HepG2 (cell line): Measurements from ENCODE around the gene TDRD6. TPM values are rescaled to one million over a fixed set of nuclear protein-coding genes. Genes with fewer than 3 reads are reported as not detected.

Source experiments
- ATAC-seq: fragments of 200-7000 bp; cut with Tn5 transposase; 3 replicates; pipeline ENCODE4 v1.9.1; 2020; ENCODE audit warnings: mild to moderate bottlenecking, moderate library complexity
- BruUV-seq: library from RNA; stranded (reverse); fragments of 400-500 nt; replicated peaks from 2 replicates; lab custom pipeline; 2021; lab: Mats Ljungman, UMichigan
- CTCF ChIA-PET: fragments of 300-600 bp; formaldehyde crosslinking; extraction: SDS; loops from one replicate; lab custom pipeline; 2021; ENCODE audit warnings: low total read pairs, inconsistent platforms, low intra/inter-chr PET ratio; lab: Yijun Ruan, JAX
- POLR2A ChIA-PET: fragments of 350-600 bp; sonication (Branson Sonifier 250); formaldehyde crosslinking; loops from one replicate; lab custom pipeline; 2020; ENCODE audit warnings: antibody characterized with exemption, inconsistent platforms; lab: Yijun Ruan, JAX
- DNase-seq: peaks from one replicate; pipeline ENCODE4 v3.0.0-alpha.2; 2015; ENCODE audit warnings: low spot score
- FAIRE-seq: peaks from 3 replicates; lab custom pipeline; 2011; peaks lifted over from hg19 to GRCh38; lab: Jason Lieb, UNC
- H2AFZ ChIP-seq: one replicate; pipeline ENCODE4 v1.6.1; 2011; ENCODE audit warnings: low read length, inconsistent platforms
- H3K27ac ChIP-seq: fragments of 300-600 bp; 3 replicates; pipeline ENCODE4 v1.8.0; 2011; ENCODE audit warnings: mixed run types, mild to moderate bottlenecking, mixed read lengths, low read length, inconsistent platforms; ENCODE audit not compliant: insufficient read depth; ENCODE audit errors: extremely low read length
- H3K27me3 ChIP-seq, 2 experiments: fragments of 200-600 bp in 1 of 2; 2 replicates in 1 of 2; 3 replicates in 1 of 2; pipeline versions ENCODE4 v1.6.0 to v1.8.0; 2011; ENCODE audit warnings: low read length in 2 of 2, mild to moderate bottlenecking in 2 of 2, moderate library complexity in 2 of 2, inconsistent platforms in 1 of 2; ENCODE audit not compliant: insufficient read depth in 2 of 2, control insufficient read depth in 1 of 2
- H3K36me3 ChIP-seq, 2 experiments: fragments of 200-600 bp in 1 of 2; replicated peaks in 1 of 2; 2 replicates in 1 of 2; 3 replicates in 1 of 2; pipeline versions ENCODE4 v1.5.1 to v1.8.0; 2011; ENCODE audit warnings: low read length in 2 of 2, inconsistent platforms in 1 of 2; ENCODE audit not compliant: insufficient read depth in 2 of 2, control insufficient read depth in 1 of 2
- H3K4me1 ChIP-seq: 2 replicates; pipeline ENCODE4 v1.5.1; 2012; ENCODE audit warnings: low read length, inconsistent platforms; ENCODE audit not compliant: insufficient read depth
- H3K4me2 ChIP-seq: 2 replicates; pipeline ENCODE4 v1.6.0; 2011; ENCODE audit warnings: low read depth, low read length, inconsistent platforms
- H3K4me3 ChIP-seq, 3 experiments: fragments of 200-600 bp in 1 of 3; sonication (generic), shearing (Covaris generic) in 1 of 3; replicated peaks in 1 of 3; 2 replicates each; pipeline ENCODE4 v1.5.1; 2011 to 2016; ENCODE audit warnings: low read length in 3 of 3, inconsistent platforms in 2 of 3, low read depth in 2 of 3, mild to moderate bottlenecking in 2 of 3, control low read depth in 1 of 3, mixed read lengths in 1 of 3; ENCODE audit not compliant: insufficient read depth in 1 of 3
- H3K79me2 ChIP-seq: one replicate; pipeline ENCODE4 v1.6.1; 2011; ENCODE audit warnings: low read length, inconsistent platforms; ENCODE audit not compliant: insufficient read depth
- H3K9ac ChIP-seq: 2 replicates; pipeline ENCODE4 v1.6.0; 2011; ENCODE audit warnings: mild to moderate bottlenecking, low read depth, low read length, inconsistent platforms; ENCODE audit not compliant: insufficient read depth
- H3K9me3 ChIP-seq: 2 replicates; pipeline ENCODE4 v1.5.1; 2012; ENCODE audit warnings: mild to moderate bottlenecking, low read length
- H4K20me1 ChIP-seq: 2 replicates; pipeline ENCODE4 v1.6.0; 2011; ENCODE audit warnings: inconsistent platforms, mild to moderate bottlenecking, low read length, moderate library complexity; ENCODE audit not compliant: insufficient read depth
- AHR ChIP-seq: IDR thresholded peaks from 2 replicates; pipeline ENCODE4 v1.6.1; 2018; ENCODE audit warnings: missing genetic modification reagents, missing compliant biosample characterization
- GTF3A ChIP-seq: sonication (generic); formaldehyde crosslinking; conservative IDR thresholded peaks from 2 replicates; pipeline ENCODE4 v1.4.0; 2020; ENCODE audit warnings: mild to moderate bottlenecking, missing genetic modification reagents
- MAFF ChIP-seq: IDR thresholded peaks from 2 replicates; pipeline ENCODE4 v1.6.1; 2011; ENCODE audit warnings: low read depth, low read length, improper control_type of control experiment
- MAFK ChIP-seq, 2 experiments: IDR thresholded peaks in 1 of 2; conservative IDR thresholded peaks in 1 of 2; 2 replicates each; pipeline ENCODE4 v1.6.1; 2011; ENCODE audit warnings: improper control_type of control experiment in 2 of 2, low read length in 2 of 2
- SAFB2 ChIP-seq: sonication (generic); formaldehyde crosslinking; IDR thresholded peaks from 2 replicates; pipeline ENCODE4 v1.5.1; 2020; ENCODE audit warnings: missing genetic modification reagents, low read depth, mild to moderate bottlenecking, borderline replicate concordance
- ZKSCAN8 ChIP-seq: IDR thresholded peaks from 2 replicates; pipeline ENCODE4 v1.6.1; 2016; ENCODE audit warnings: borderline replicate concordance, missing genetic modification reagents, missing compliant biosample characterization
- ZNF317 ChIP-seq: sonication (generic); formaldehyde crosslinking; IDR thresholded peaks from 2 replicates; pipeline ENCODE4 v1.5.0; 2020; ENCODE audit warnings: mild to moderate bottlenecking, missing genetic modification reagents
- ZNF441 ChIP-seq: sonication (generic); formaldehyde crosslinking; IDR thresholded peaks from 2 replicates; pipeline ENCODE4 v1.7.0; 2021; ENCODE audit warnings: missing genetic modification reagents, borderline replicate concordance
- ZNF530 ChIP-seq: sonication (generic); formaldehyde crosslinking; IDR thresholded peaks from 2 replicates; pipeline ENCODE4 v1.5.0; 2020; ENCODE audit warnings: low read depth, mild to moderate bottlenecking, missing genetic modification reagents
- WGBS: methylation state at CpG from one replicate; pipeline ENCODE4 v1.1.6; 2017; ENCODE audit warnings: low lambda C conversion rate; 5-methylcytosine and 5-hydroxymethylcytosine counted together
- in situ Hi-C: cut with HindIII; loops from 2 replicates; pipeline ENCODE4 v1.10.0; 2017; ENCODE audit warnings: low pct_unique_long_range_greater_than_20kb; ENCODE audit not compliant: extremely low pct_ligation_motif_present
- intact Hi-C: fragments of 100-400 bp; cut with micrococcal nuclease; formaldehyde crosslinking; loops from one replicate; pipeline ENCODE4 v1.10.0; 2022; ENCODE audit not compliant: unreplicated experiment
- polyA plus RNA-seq, 8 experiments: library from polyadenylated mRNA; depleted of rRNA in 3 of 8; stranded (reverse) in 7 of 8; unstranded in 1 of 8; fragments of >200 nt; fragmentation: Illumina TruSeq in 4 of 8; extraction: Trizol in 4 of 8; gene quantifications; 2 replicates each; pipeline versions ENCODE4 v1.2.1 to v1.2.3, GENCODE V29; 2011 to 2016; ENCODE audit warnings: low read depth in 4 of 8, missing spikeins in 1 of 8, mixed read lengths in 1 of 8; ENCODE audit not compliant: insufficient read depth in 1 of 8
- total RNA-seq, 5 experiments: library from RNA; depleted of rRNA; stranded (reverse); fragments of >200 nt; fragmentation: Illumina TruSeq; extraction: Trizol; gene quantifications; 2 replicates each; pipeline ENCODE4 v1.2.3, GENCODE V29; 2016; ENCODE audit warnings: low read depth in 1 of 5

TDRD6 gene
- total and polyA plus RNA-seq, 2 of the 13 experiments (the other 11 are each of a cell fraction or from before 2014, with no cell fraction given): not detected

GRCh38 chr6:46651006-46651405 is 36.7 kb upstream of the TDRD6 start:
- DNase-seq: no peak
- CTCF ChIA-PET: no interaction called here

GRCh38 chr6:46651816-46652215 is 35.9 kb upstream of the TDRD6 start:
- ChIA-PET CTCF (no interaction called here), POLR2A (no interaction called here)
- H3K36me3 ChIP-seq: no peaks in the 10 kb centered on the region
- H3K27ac ChIP-seq: no peak overlapping the region
- no peaks in the 10 kb centered on the region for H3K9me3 ChIP-seq
- ATAC-seq (no peak), DNase-seq (no peak), FAIRE-seq (no peak)
- peaks cover 20% of the 10 kb centered on the region for H3K4me1 ChIP-seq
- peak overlapping the region; percentile 93 for H3K4me2 ChIP-seq
- H3K9ac ChIP-seq: no peak overlapping the region
- H3K79me2 ChIP-seq: no peaks in the 10 kb centered on the region
- BruUV-seq: no TSS peak
- H3K27me3 ChIP-seq: peaks cover 0 to 25% of the 10 kb centered on the region in 2 experiments; a peak in 2 of 5 replicates
- in situ Hi-C loops: no loop called here
- intact Hi-C loops: loop anchor here (10.0 kb wide), 1 partner anchor 157 kb away; the partner anchor contains the start of gene RCAN2
- WGBS: 9% methylated on average over 8 of the region's 8 CpGs
- H2AFZ ChIP-seq: no peak overlapping the region
- H4K20me1 ChIP-seq: no peaks in the 10 kb centered on the region
- no peak overlapping the region for H3K4me3 ChIP-seq
- TF ChIP-seq ZKSCAN8 (0 out of 2 replicates have a peak, but pooled peaks have one; percentile 4), SAFB2 (CRISPR knock-in tag) (no peak), MAFF (peak; percentile 88), MAFK (conservative IDR thresholded peaks at IDR 0.05 in 1 of 2, IDR thresholded peaks at IDR 0.05 in 1 of 2; ENCODE audit: low read length in 2 of 2) (peak; percentile 92 to 93), ZNF530 (CRISPR knock-in tag) (no peak), AHR (CRISPR knock-in tag) (no peak)

More at GRCh38 chr6:46651006-46651405, 36.7 kb upstream of the TDRD6 start:
- Histone ChIP-seq H3K4me2 (no peak overlapping the region), H3K4me3 (no peak overlapping the region), H3K9ac (no peak overlapping the region), H3K79me2 (no peaks in the 10 kb centered on the region), H3K27ac (no peak overlapping the region), H4K20me1 (no peaks in the 10 kb centered on the region), H3K9me3 (no peaks in the 10 kb centered on the region), H3K4me1 (peaks cover 20% of the 10 kb centered on the region), H2AFZ (no peak overlapping the region), H3K36me3 (no peaks in the 10 kb centered on the region), H3K27me3 (peaks cover 0 to 25% of the 10 kb centered on the region in 2 experiments; a peak in 2 of 5 replicates)
- TF ChIP-seq ZNF441 (CRISPR knock-in tag) (no peak), ZNF317 (CRISPR knock-in tag) (no peak), MAFF (peak; percentile 35; the same call in 1 of the 2 replicates), GTF3A (CRISPR knock-in tag) (no peak)
- in situ Hi-C loops (no loop called here), intact Hi-C loops (loop anchor here (10.0 kb wide), 1 partner anchor 156 kb away; the partner anchor contains the start of gene RCAN2)
- no peak for ATAC-seq
- no TSS peak for BruUV-seq
- no peak for FAIRE-seq
- POLR2A ChIA-PET: no interaction called here
- WGBS: 3% methylated on average over 1 of the region's 1 CpG
